Spinal cord (tissue), 10 donors: ENCODE data around the gene EPN1. TPM values are rescaled to one million over a fixed set of nuclear protein-coding genes. Genes with fewer than 3 reads are reported as not detected.

ENCODE experiments used
- DNase-seq, 6 donors: peaks; one replicate each; pipeline versions ENCODE4 v3.0.0 to v3.0.0-alpha.2; 2013 to 2015; ENCODE audit warnings: low spot score in 6 of 6, low read depth in 4 of 6
- H3K27ac ChIP-seq: one replicate; pipeline ENCODE4 v1.5.1; 2013; ENCODE audit warnings: low read depth, low read length, control low read depth
- H3K27me3 ChIP-seq: one replicate; pipeline ENCODE4 v1.6.1; 2013; ENCODE audit warnings: low read length; ENCODE audit not compliant: control insufficient read depth, insufficient read depth
- H3K36me3 ChIP-seq: one replicate; pipeline ENCODE4 v1.6.1; 2013; ENCODE audit warnings: low read length; ENCODE audit not compliant: control insufficient read depth, insufficient read depth
- H3K4me1 ChIP-seq: one replicate; pipeline ENCODE4 v1.6.1; 2013; ENCODE audit warnings: low read length; ENCODE audit not compliant: control insufficient read depth, insufficient read depth
- H3K4me3 ChIP-seq: one replicate; pipeline ENCODE4 v1.5.1; 2013; ENCODE audit warnings: low read depth, low read length, control low read depth
- H3K9me3 ChIP-seq: one replicate; pipeline ENCODE4 v1.6.1; 2013; ENCODE audit warnings: low read length; ENCODE audit not compliant: control insufficient read depth, insufficient read depth
- WGBS: methylation state at CpG from one replicate; pipeline ENCODE4 v1.1.5; 2013; ENCODE audit warnings: missing lambda C conversion rate; ENCODE audit not compliant: insufficient coverage; 5-methylcytosine and 5-hydroxymethylcytosine counted together
- polyA plus RNA-seq, 2 donors: library from polyadenylated mRNA; unstranded; fragments of 120-200 nt; gene quantifications; one replicate each; pipeline ENCODE4 v1.2.1, GENCODE V29; 2013; ENCODE audit not compliant: insufficient read length in 2 of 2
- total RNA-seq, 2 donors: library from RNA; depleted of rRNA in 1 of 2; stranded (reverse); fragments of 120-200 nt in 1 of 2; fragments of >200 nt in 1 of 2; gene quantifications; one replicate each; pipeline versions ENCODE4 v1.2.3 to v1.2.4, GENCODE V29; 2013 to 2014
- donor health status: healthy.

Gene EPN1
- total and polyA plus RNA-seq, 4 donors, result 31.3 to 192 (median 111) TPM

GRCh38 chr19:55697698-55698097 is 22.7 kb downstream of the EPN1 start:
- Histone ChIP-seq H3K27ac (no peak overlapping the region), H3K27me3 (no peaks in the 10 kb centered on the region), H3K36me3 (peaks cover 76% of the 10 kb centered on the region), H3K4me3 (no peak overlapping the region), H3K4me1 (no peaks in the 10 kb centered on the region), H3K9me3 (no peaks in the 10 kb centered on the region)
- DNase-seq, result no peak
- WGBS, result 96% methylated on average over 7 of the region's 8 CpGs

- H3K36me3 ChIP-seq, result peaks cover 73% of the 10 kb centered on the region
- DNase-seq, result no peak
- H3K9me3 ChIP-seq, result no peaks in the 10 kb centered on the region
- H3K4me3 ChIP-seq, result no peak overlapping the region
- WGBS, result 96% methylated on average over 17 of the region's 17 CpGs
- H3K27ac ChIP-seq, result no peak overlapping the region
- H3K4me1 ChIP-seq, result no peaks in the 10 kb centered on the region
- H3K27me3 ChIP-seq, result no peaks in the 10 kb centered on the region
Measured at GRCh38 chr19:55698256-55698655, 23.2 kb downstream of the EPN1 start.

- H3K36me3 ChIP-seq, result peaks cover 68% of the 10 kb centered on the region
- DNase-seq, result no peak
- H3K4me3 ChIP-seq, result no peak overlapping the region
- no peaks in the 10 kb centered on the region for H3K9me3 ChIP-seq
- WGBS, result 93% methylated on average over 5 of the region's 11 CpGs
- H3K27me3 ChIP-seq, result no peaks in the 10 kb centered on the region
- H3K4me1 ChIP-seq, result no peaks in the 10 kb centered on the region
- H3K27ac ChIP-seq, result no peak overlapping the region
Measured at GRCh38 chr19:55699221-55699620, 24.2 kb downstream of the EPN1 start.

- H3K4me1 ChIP-seq, result no peaks in the 10 kb centered on the region
- H3K36me3 ChIP-seq, result peaks cover 56% of the 10 kb centered on the region
- H3K4me3 ChIP-seq, result no peak overlapping the region
- no peaks in the 10 kb centered on the region for H3K27me3 ChIP-seq
- H3K9me3 ChIP-seq, result no peaks in the 10 kb centered on the region
- WGBS, result 97% methylated on average over 8 of the region's 12 CpGs
- H3K27ac ChIP-seq, result no peak overlapping the region
- no peak for DNase-seq
Measured at GRCh38 chr19:55700813-55701212, 25.8 kb downstream of the EPN1 start.

- DNase-seq, result no peak
- no peaks in the 10 kb centered on the region for H3K27me3 ChIP-seq
- no peak overlapping the region for H3K27ac ChIP-seq
- H3K9me3 ChIP-seq, result no peaks in the 10 kb centered on the region
- no peaks in the 10 kb centered on the region for H3K4me1 ChIP-seq
- WGBS, result 83% methylated on average over 11 of the region's 13 CpGs
- H3K36me3 ChIP-seq, result peaks cover 42% of the 10 kb centered on the region
- no peak overlapping the region for H3K4me3 ChIP-seq
Measured at GRCh38 chr19:55702131-55702627, 27.2 kb downstream of the EPN1 start.

GRCh38 chr19:55703790-55704215 is 28.8 kb downstream of the EPN1 start:
- Histone ChIP-seq H3K4me3 (no peak overlapping the region), H3K4me1 (no peaks in the 10 kb centered on the region), H3K27me3 (no peaks in the 10 kb centered on the region), H3K27ac (no peak overlapping the region), H3K9me3 (no peaks in the 10 kb centered on the region), H3K36me3 (peaks cover 29% of the 10 kb centered on the region)
- WGBS, result 39% methylated on average over 38 of the region's 38 CpGs
- peak in 3 of 6 donors; percentile 1 to 43 (median 26) for DNase-seq

GRCh38 chr19:55704494-55705245 is 29.6 kb downstream of the EPN1 start:
- H3K4me3 ChIP-seq, result no peak overlapping the region
- no peak overlapping the region for H3K27ac ChIP-seq
- H3K36me3 ChIP-seq, result peaks cover 22% of the 10 kb centered on the region
- H3K4me1 ChIP-seq, result no peaks in the 10 kb centered on the region
- no peak for DNase-seq
- no peaks in the 10 kb centered on the region for H3K27me3 ChIP-seq
- 91% methylated on average over 14 of the region's 15 CpGs for WGBS
- no peaks in the 10 kb centered on the region for H3K9me3 ChIP-seq

GRCh38 chr19:55705972-55706371 is 30.9 kb downstream of the EPN1 start:
- H3K4me3 ChIP-seq, result no peak overlapping the region

GRCh38 chr19:55711719-55712118 is 36.7 kb downstream of the EPN1 start:
- Histone ChIP-seq H3K27me3 (no peaks in the 10 kb centered on the region), H3K4me3 (no peak overlapping the region), H3K9me3 (no peaks in the 10 kb centered on the region), H3K27ac (no peak overlapping the region), H3K36me3 (no peaks in the 10 kb centered on the region), H3K4me1 (no peaks in the 10 kb centered on the region)
- WGBS, result 82% methylated on average over 18 of the region's 18 CpGs
- DNase-seq, result no peak

More at GRCh38 chr19:55705972-55706371, 30.9 kb downstream of the EPN1 start:
- no peaks in the 10 kb centered on the region for H3K27me3 ChIP-seq
- 100% methylated on average over 2 of the region's 3 CpGs for WGBS
- H3K36me3 ChIP-seq, result peaks cover 11% of the 10 kb centered on the region
- H3K4me1 ChIP-seq, result no peaks in the 10 kb centered on the region
- no peak overlapping the region for H3K27ac ChIP-seq
- DNase-seq, result no peak
- H3K9me3 ChIP-seq, result no peaks in the 10 kb centered on the region
